WTC11 (cell line): ENCODE data around the gene RGS6.

Experiments used
- KAT7 ChIP-seq: sonication (generic); formaldehyde crosslinking; IDR thresholded peaks from 2 replicates; pipeline ENCODE4 v1.8.1; 2023; ENCODE audit warnings: missing genetic modification reagents, mild to moderate bottlenecking, borderline replicate concordance
- SMAD4 ChIP-seq: sonication (generic); formaldehyde crosslinking; IDR thresholded peaks from 2 replicates; pipeline ENCODE4 v1.8.0; 2022; ENCODE audit warnings: mild to moderate bottlenecking, missing genetic modification reagents
- ZNF423 ChIP-seq: fragments of 250-450 bp; sonication (Bioruptor Pico); IDR thresholded peaks from 2 replicates; pipeline ENCODE4 v2.1.2; 2022; ENCODE audit warnings: mild to moderate bottlenecking, moderate library complexity
- TF ChIP-seq, protein P1 (sequence below): fragments of 200-600 bp; IDR thresholded peaks from 2 replicates; pipeline ENCODE4 v1.8.0; 2022; ENCODE audit warnings: antibody characterized with exemption
- TF ChIP-seq, protein P2 (sequence below): fragments of 250-450 bp; sonication (Bioruptor Pico); IDR thresholded peaks from 2 replicates; pipeline ENCODE4 v1.8.0; 2021; ENCODE audit warnings: mild to moderate bottlenecking
- TF ChIP-seq, protein P3 (sequence below): sonication (generic); formaldehyde crosslinking; IDR thresholded peaks from 2 replicates; pipeline ENCODE4 v1.8.1; 2023; ENCODE audit warnings: mild to moderate bottlenecking, missing genetic modification reagents

DNA sequence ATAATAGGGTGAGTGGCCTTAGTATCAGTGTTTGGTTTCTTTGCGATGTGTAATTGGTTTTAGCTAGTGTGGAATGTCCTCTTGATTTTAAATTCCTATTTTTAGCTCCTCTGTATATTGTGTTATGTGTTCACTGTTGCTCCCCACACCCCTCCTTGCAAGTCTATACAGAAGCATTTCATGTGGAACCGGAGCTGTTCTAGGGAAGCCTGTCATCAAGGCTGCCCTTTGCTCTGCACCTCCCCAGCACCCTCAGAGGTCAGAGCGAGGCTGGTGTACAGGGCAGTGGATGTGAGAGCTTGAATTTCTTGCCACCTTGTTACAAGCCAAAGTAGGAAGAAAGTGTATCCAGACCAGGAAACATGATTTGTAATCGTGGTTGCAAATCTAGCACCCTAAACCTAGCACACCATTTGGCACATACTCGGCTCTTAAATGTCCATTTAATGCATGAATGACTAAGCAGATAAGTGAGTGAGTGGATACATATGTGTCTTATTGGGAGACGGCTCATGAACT lies 376.8 kb downstream of the RGS6 start:
- TF ChIP-seq, protein P1, sequence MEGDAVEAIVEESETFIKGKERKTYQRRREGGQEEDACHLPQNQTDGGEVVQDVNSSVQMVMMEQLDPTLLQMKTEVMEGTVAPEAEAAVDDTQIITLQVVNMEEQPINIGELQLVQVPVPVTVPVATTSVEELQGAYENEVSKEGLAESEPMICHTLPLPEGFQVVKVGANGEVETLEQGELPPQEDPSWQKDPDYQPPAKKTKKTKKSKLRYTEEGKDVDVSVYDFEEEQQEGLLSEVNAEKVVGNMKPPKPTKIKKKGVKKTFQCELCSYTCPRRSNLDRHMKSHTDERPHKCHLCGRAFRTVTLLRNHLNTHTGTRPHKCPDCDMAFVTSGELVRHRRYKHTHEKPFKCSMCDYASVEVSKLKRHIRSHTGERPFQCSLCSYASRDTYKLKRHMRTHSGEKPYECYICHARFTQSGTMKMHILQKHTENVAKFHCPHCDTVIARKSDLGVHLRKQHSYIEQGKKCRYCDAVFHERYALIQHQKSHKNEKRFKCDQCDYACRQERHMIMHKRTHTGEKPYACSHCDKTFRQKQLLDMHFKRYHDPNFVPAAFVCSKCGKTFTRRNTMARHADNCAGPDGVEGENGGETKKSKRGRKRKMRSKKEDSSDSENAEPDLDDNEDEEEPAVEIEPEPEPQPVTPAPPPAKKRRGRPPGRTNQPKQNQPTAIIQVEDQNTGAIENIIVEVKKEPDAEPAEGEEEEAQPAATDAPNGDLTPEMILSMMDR, result no peak
- TF ChIP-seq SMAD4 (no peak), ZNF423 (CRISPR knock-in tag) (no peak), KAT7 (CRISPR knock-in tag) (no peak)
- TF ChIP-seq, protein P2, sequence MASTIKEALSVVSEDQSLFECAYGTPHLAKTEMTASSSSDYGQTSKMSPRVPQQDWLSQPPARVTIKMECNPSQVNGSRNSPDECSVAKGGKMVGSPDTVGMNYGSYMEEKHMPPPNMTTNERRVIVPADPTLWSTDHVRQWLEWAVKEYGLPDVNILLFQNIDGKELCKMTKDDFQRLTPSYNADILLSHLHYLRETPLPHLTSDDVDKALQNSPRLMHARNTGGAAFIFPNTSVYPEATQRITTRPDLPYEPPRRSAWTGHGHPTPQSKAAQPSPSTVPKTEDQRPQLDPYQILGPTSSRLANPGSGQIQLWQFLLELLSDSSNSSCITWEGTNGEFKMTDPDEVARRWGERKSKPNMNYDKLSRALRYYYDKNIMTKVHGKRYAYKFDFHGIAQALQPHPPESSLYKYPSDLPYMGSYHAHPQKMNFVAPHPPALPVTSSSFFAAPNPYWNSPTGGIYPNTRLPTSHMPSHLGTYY (CRISPR knock-in tag), result no peak
- TF ChIP-seq, protein P3, sequence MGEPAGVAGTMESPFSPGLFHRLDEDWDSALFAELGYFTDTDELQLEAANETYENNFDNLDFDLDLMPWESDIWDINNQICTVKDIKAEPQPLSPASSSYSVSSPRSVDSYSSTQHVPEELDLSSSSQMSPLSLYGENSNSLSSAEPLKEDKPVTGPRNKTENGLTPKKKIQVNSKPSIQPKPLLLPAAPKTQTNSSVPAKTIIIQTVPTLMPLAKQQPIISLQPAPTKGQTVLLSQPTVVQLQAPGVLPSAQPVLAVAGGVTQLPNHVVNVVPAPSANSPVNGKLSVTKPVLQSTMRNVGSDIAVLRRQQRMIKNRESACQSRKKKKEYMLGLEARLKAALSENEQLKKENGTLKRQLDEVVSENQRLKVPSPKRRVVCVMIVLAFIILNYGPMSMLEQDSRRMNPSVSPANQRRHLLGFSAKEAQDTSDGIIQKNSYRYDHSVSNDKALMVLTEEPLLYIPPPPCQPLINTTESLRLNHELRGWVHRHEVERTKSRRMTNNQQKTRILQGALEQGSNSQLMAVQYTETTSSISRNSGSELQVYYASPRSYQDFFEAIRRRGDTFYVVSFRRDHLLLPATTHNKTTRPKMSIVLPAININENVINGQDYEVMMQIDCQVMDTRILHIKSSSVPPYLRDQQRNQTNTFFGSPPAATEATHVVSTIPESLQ (CRISPR knock-in tag), result no peak
